Omental fat pad (tissue), 4 donors: ENCODE results near the gene RBBP7. TPM values are rescaled to one million over a fixed set of nuclear protein-coding genes. Genes with fewer than 3 reads are reported as not detected.

ENCODE experiments used
- ATAC-seq: fragments of 150-250 bp; one replicate; pipeline ENCODE4 v1.9.1; 2016; ENCODE audit warnings: mild to moderate bottlenecking, moderate library complexity; ENCODE audit not compliant: low FRiP score
- DNase-seq: peaks from one replicate; pipeline ENCODE4 v3.0.0-alpha.2; 2019; ENCODE audit warnings: low spot score
- total RNA-seq, 4 donors: library from RNA; depleted of rRNA; stranded (reverse); fragments of >200 nt; gene quantifications; one replicate each; pipeline ENCODE4 v1.1.0, GENCODE V29; 2016
- TF ChIP-seq, protein P1 (sequence below), 3 donors: fragments of 450-650 bp; IDR thresholded peaks; one replicate each; pipeline ENCODE4 v1.5.1; 2016 to 2017; ENCODE audit warnings: antibody characterized with exemption in 3 of 3, mild to moderate bottlenecking in 3 of 3, moderate library complexity in 2 of 3

Gene RBBP7
- total RNA-seq, 4 donors from 2014 or later, result 57.4 to 74.3 (median 70.9) TPM

DNA sequence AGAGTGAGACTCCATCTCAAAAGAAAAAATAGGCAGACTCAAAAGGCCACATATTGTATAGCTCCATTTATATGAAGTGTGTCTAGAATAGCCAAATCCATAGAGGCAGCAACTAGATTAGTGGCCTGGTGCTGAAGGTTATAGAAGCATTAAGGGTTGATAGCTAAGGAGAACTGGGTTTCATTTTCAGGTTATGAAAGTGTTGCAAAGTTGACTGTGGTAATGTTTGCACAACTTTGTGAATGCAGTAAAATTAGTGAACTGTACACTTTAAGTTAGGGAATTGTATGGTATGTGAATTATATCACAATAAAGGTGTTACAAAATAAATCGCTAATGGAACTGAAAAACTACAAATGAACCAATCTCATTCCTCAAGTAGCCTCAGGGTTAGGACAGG lies 55.6 kb downstream of the RBBP7 start:
- ATAC-seq, result no peak
- DNase-seq, result no peak
- TF ChIP-seq, protein P1, sequence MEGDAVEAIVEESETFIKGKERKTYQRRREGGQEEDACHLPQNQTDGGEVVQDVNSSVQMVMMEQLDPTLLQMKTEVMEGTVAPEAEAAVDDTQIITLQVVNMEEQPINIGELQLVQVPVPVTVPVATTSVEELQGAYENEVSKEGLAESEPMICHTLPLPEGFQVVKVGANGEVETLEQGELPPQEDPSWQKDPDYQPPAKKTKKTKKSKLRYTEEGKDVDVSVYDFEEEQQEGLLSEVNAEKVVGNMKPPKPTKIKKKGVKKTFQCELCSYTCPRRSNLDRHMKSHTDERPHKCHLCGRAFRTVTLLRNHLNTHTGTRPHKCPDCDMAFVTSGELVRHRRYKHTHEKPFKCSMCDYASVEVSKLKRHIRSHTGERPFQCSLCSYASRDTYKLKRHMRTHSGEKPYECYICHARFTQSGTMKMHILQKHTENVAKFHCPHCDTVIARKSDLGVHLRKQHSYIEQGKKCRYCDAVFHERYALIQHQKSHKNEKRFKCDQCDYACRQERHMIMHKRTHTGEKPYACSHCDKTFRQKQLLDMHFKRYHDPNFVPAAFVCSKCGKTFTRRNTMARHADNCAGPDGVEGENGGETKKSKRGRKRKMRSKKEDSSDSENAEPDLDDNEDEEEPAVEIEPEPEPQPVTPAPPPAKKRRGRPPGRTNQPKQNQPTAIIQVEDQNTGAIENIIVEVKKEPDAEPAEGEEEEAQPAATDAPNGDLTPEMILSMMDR (IDR thresholded peaks at IDR 0.05), result no peak

DNA sequence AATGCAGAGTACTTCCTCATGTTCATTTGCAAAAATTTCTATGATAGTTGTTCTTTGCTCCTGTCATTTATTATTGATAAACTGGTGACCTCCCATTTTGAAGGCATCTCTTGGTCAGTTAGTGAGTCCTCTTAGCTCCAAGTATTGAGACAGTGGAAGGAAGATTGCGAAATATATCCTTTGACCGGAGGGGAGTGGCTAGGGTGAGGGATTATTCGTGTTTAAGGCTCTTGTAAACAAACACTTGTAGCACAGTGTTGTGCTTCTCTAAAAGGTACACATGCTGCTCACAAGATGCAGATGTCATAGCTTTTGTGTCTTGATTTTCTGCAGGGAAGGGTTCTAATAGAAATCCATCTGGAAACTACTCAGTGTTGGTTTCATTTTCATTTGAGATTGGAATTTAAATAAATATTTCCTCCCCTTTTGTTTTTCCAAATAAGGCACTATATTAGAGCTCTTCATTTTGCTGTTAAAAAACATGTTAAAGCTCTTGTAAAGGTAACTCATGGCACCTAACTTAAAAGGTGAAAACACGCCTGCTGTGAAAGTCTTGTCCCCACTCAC lies 62.1 kb downstream of the RBBP7 start:
- TF ChIP-seq, protein P1 (IDR thresholded peaks at IDR 0.05), result no peak
- DNase-seq (no peak), ATAC-seq (peak; percentile 85)

DNA sequence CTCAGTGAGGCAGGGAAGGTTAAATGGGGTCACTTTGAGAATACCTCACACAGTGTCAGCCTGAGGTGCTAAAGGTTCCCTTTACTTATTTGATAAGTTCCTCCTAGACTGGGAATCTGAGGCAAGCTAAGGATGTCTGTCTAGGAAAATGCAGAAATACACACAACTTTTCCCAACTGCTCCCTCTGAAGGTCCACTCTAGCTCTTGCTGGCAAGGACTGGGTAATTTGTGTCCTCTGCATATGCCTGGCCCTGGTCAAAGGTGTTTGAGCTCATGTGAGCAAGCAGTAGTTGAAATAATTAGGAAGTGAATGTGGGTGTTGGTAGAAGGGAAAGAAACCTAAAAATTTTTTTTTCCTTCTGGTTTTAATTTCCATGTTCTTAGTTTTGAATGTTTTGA lies 62.6 kb downstream of the RBBP7 start:
- TF ChIP-seq, protein P1 (IDR thresholded peaks at IDR 0.05), result no peak
- ATAC-seq, result no peak

DNA sequence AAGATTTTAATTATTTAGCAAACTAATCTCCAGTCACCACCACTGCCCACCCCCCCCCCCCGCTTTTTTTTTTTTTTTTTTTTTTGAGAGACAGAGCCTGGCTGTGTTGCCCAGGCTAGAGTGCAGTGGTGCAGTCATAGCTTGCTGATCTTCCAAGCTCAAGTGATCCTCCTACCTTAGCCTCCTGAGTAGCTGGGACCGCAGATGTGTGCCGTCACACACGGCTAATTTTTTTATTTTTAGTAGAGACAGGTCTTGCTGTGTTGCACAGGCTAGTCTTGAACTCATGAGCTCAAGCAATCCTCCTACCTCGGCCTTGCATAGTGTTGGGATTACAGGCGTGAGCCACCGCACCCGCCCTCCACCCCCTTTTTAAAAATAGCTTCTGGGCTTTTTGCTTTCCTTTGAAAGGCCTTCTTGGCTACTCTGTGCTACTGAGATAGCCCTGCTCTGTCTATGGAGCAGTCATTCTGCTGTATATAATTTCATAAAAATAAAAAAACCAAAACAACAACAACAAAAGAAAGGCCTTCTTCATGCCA lies 65.2 kb downstream of the RBBP7 start:
- ATAC-seq, result no peak
- no peak for DNase-seq
- TF ChIP-seq, protein P1 (IDR thresholded peaks at IDR 0.05), result no peak

More for the DNA sequence above, 62.6 kb downstream of the RBBP7 start:
- no peak for DNase-seq

DNA sequence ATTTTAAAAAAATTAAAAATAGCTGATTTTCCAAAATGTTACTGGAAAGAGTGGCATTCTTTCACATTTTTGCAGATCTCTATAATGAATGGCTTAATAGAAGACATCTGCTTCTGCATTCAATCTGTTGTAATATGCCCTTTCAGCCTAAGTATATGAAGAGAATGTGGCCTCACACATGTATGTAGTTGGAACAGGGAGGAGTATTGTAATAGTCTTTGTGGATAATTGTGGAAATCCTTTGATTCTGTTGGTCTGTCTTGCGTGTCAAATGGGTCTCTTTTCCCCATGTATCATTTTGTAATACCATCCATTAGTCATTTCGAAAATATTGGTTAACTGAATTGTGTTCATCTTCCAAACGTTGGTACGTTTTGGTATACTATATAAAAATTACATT lies 72.3 kb downstream of the RBBP7 start:
- TF ChIP-seq, protein P1 (IDR thresholded peaks at IDR 0.05), result no peak
- no peak for ATAC-seq
- DNase-seq, result no peak

DNA sequence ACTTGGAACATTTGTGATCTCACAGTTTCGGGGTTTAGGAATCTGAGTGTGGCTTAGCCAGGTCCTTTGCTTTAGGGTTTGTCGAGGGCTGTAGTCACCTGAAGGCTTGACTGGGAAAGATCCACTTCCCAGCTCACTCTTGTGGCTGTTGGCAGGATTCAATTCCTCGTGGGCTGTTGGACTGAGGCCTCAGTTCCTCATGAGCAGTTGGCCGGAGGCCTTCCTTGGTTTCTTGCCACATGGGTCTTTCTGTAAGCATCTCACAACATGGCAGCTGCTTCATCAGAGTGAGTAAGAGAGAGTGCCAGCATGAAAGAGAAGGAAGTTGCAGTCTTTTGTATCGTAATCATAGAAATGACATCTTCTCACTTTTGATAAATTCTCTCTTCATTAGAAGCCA lies 72.8 kb downstream of the RBBP7 start:
- no peak for ATAC-seq
- DNase-seq, result no peak
- TF ChIP-seq, protein P1 (IDR thresholded peaks at IDR 0.05), result no peak

DNA sequence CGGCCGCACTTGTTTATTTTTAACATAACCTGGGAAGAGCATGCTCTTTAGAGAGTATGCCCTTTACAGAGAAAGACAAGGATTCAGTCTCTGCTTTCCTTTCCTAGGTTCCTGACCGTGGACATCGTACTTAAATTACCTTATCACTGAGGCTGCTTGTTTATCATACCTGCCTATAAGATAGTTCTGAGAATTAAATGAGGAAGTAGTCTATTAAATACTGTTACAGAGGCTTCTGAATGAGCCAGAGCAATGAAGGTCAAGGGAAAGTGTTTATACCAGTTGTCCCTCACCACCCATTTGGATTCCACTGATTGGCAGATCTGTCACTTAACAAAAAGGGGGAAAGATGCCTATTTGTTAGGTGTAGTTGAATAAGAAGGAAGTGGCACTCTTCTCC lies 73.9 kb downstream of the RBBP7 start:
- DNase-seq (no peak), ATAC-seq (no peak)
- TF ChIP-seq, protein P1 (IDR thresholded peaks at IDR 0.05), result no peak
